ENCODE data around the gene ARHGEF38.
"Not testable (repeated sequence)": the region's sequence is repeated elsewhere in the genome, so short reads cannot be mapped to it uniquely, and the experiment has no call there.

The ARHGEF38 gene

DNA sequence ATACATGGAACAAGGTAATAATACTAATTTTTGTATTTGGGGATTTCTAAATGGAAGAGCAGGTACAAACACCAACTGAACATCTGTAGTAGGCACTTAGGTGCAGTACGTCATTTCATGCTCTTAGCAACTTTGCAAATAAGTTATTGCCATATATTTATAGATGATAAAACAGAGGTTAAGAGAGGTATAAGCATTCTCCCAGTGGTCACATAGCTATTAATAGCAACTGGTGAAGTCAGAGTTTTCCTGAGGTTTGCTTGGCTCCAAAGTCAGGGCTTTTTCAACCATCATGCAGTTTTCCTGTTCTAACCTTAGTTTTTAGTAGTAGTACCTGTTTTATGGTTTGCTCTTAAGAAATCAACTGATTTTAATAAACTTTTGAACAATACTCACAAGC, 10.9 kb downstream of the ARHGEF38 start:
- DNase-seq: no peak

- no peak for DNase-seq
Measured at GRCh38 chr4:105568584-105568983, 16.2 kb downstream of the ARHGEF38 start.

GRCh38 chr4:105569057-105569865, 16.8 kb downstream of the ARHGEF38 start:
- DNase-seq: no peak

- DNase-seq: no peak
Measured at GRCh38 chr4:105569866-105570236, 17.4 kb downstream of the ARHGEF38 start.

GRCh38 chr4:105572296-105572695, 19.9 kb downstream of the ARHGEF38 start:
- no peak for DNase-seq

DNA sequence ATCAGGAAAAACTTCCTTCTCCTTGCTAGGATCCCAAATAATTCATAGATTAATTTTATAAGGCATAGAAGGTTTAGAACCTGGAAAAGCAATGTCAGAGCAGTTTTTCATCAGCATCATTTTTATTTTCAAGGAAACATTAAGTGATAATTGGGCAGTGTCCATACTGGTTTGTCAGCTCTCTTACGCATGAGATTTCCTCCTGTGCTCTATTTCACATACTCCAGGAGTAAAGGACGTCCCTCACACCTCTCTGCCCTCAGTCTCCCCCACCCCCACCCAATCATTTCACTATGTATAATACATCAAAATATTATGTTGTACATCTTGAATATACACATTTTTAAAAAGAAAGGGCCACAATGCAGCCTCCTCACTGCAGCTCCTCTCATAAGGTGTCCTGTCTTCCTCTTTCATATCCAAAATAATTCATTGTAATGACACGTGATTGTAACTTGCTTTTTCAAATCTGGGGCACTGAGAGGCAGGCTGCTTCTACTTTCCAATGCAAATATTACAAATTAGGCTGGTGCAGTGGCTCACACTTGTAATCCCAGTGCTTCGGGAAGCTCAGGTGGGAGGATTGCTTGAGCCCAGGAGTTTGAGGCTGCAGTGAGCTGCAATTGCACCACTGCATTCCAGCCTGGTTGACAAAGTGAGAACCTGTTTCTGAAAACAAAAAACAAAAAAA, 34.4 kb downstream of the ARHGEF38 start:
- DNase-seq: no peak

- DNase-seq: no peak
Measured at GRCh38 chr4:105587841-105588240, 35.4 kb downstream of the ARHGEF38 start.

DNA sequence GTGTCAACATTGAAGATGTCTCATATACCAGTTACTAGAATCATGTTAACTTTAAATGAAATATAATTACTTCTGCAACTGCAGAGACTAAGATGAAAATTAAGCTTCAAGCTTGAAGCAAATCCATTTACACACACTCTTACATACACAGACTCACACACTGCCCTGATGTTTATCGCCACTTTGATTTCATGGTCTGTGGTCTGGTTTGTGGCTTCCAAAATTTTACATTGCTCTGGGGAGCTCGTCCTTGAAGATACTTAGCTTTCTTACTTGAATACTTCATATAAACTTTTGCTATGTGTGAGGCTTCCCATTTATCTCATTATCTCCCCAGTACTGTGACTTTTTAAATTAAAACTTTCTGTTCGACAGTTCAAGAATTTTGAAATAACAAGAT, 35.8 kb downstream of the ARHGEF38 start:
- no peak for DNase-seq

DNA sequence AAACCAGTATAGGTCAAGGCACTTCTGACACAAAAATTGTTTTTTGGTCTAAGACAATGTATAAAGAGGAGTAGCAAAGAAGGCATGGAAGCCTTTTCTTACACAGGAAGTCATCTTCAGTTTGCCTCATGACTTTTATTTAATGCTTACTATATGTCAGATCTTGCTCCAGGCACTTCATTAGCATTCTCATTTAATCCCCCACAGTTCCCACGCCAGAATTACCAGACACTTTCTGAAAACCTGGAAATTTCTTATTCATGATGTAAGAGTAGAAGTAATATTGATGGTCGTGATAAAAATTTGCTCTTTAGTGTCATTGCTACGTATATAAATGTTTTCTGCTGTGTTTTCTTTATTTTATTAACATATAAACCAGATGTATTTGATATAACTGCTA, 39.2 kb downstream of the ARHGEF38 start:
- no peak for DNase-seq

- no peak for DNase-seq
Measured at GRCh38 chr4:105594099-105595010, 41.9 kb downstream of the ARHGEF38 start.

- no peak for DNase-seq
Measured at GRCh38 chr4:105596684-105597083, 44.3 kb downstream of the ARHGEF38 start.

DNA sequence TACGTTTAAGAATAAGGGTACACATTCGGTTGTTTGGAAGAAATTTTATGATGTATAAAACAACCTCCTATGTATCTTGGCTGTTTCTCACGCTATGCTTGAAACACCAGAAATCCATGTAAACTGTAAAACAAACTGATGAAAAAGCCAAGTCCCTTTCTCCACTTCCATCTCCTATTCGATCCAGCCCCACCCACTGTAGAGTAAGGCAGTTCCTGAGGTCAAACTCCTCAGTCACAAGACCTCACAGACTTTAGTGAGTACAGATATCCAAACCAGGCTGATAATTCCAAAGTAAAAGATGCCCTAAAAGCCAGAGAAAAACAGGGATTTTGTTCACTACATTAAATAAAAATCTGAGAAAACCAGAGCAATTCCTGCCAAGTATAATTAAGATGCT, 45.6 kb downstream of the ARHGEF38 start:
- no peak for DNase-seq

GRCh38 chr4:105598787-105599186, 46.4 kb downstream of the ARHGEF38 start:
- no peak for DNase-seq

- no peak for DNase-seq
Measured at GRCh38 chr4:105599482-105599881, 47.1 kb downstream of the ARHGEF38 start.

GRCh38 chr4:105599932-105600655, 47.7 kb downstream of the ARHGEF38 start:
- DNase-seq: no peak

DNA sequence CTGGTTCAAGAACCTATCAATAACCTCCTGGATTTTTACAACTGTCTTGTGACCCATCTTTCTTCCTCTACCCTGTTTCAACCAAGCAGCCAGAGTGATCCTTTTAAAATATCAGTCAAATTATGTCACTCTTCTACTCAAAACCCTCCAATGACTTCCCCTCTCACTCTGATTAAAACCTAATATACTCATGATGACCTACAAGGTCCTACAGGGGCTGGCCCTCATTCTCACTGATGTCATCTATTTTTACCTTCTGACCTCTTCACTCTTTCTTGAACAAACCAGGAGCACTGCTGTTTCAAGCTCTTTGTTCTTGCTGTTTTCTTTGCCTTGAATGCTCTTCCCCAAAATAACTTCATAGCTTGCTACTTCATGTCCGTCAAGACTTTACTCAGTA, 48.5 kb downstream of the ARHGEF38 start:
- no peak for DNase-seq

GRCh38 chr4:105601406-105601805, 49.0 kb downstream of the ARHGEF38 start:
- no peak for DNase-seq

DNA sequence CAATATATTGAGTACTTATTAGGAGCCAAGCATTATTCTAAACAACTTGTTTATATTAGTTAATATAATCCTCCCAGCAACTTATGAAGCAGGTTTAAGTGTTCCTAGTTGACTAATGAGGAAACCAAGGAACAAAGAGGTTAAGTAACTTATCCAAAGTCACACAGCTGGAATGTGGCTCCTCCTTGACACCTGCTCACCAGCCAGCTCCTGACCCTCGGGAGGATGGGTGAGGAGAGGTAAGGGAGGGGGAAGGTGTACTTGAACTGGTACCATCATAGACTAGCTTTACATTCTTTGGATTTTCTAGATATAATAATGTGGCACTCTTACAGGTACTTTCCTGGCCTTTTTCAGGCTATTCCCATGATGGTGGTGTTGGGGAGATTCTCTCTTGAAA, 50.7 kb downstream of the ARHGEF38 start:
- no peak for DNase-seq

DNA sequence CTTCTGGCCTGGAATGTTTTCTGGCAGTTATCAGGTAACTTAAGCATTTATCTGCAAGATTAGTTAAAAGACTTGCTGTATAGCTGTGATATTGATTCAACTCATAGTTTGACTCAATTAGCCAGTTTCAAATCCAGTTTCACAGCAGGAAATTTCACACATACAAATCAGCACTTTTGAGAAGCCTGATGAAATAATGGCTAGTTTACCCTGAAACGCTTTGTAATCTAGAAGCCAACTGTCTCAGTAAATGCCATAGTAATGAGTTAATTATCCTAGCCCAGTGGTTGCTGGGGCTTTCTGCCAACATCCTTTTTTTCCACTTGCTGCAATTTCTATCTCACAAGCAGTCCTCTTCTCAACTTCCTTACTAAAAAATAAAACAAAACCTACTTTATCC, 53.1 kb downstream of the ARHGEF38 start:
- no peak for DNase-seq

DNA sequence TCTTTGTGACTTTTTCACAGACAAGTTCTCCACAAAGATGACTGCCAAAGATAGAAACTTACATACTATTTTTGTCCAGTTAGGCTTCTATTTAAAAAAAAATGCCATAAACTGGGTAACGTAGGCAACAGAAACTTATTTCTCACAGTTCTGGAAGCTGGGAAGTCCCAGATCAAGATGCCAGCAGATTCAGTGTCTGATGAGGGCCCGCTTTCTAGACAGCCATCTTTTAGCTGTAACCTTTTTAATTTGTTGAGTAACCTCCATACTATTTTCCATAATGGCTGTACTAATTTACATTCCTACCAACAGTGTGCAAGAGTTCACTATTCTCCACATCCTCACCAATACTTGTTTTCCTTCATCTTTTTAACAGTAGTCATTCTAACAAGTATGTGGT, 55.5 kb downstream of the ARHGEF38 start:
- DNase-seq: no peak

DNA sequence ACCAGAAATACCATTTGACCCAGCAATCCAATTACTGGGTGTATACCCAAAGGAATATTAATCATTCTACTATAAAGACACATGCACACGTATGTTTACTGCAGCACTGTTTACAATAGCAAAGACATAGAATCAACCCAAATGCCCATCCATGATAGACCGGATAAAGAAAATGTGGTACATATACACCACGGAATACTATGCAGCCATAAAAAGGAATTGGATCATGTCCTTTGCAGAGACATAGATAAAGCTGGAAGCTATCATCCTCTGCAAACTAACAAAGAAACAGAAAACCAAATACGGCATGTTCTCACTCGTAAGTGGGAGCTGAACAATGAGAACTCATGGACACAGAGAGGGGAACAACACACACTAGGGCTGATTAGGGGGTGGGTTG, 57.4 kb downstream of the ARHGEF38 start:
- not testable (repeated sequence) for DNase-seq

GRCh38 chr4:105613306-105613705, 60.9 kb downstream of the ARHGEF38 start:
- DNase-seq: no peak
